ENCODE data around the gene STXBP5L. TPM values are rescaled to one million over a fixed set of nuclear protein-coding genes. Genes with fewer than 3 reads are reported as not detected.
A peak's percentile ranks its signal among the peaks of the same experiment; 100 is the strongest.
"Not testable (repeated sequence)": the region's sequence is repeated elsewhere in the genome, so short reads cannot be mapped to it uniquely, and the experiment has no call there.

The STXBP5L gene
- total and polyA plus RNA-seq, 12 donors, result 0.60 to 8.4 (median 2.1) TPM

DNA sequence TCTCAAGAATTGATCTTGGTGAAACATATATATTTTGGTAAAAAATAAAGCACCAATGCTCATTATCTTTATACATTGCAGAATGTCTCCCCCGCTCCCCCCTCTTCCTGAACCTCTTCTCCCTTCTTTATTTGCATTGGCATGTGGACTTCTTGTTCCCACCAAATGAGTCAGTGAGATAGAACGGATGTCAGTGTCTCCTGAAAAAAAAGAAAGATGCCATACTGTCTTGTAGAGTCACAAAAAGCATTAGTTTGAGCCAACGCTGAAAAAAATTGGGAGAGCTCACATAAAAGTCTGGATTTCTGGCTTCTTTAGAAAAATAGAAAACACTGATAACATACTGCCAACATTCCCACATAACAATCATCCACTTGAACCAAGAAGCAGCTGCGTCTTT lies 32.0 kb upstream of the STXBP5L start:
- intact Hi-C loops (cut with DNase I), result no loop called here
- Histone ChIP-seq H3K36me3 (replicated peaks in 1 of 2) (no peaks in the 10 kb centered on the region), H3K27me3 (no peaks in the 10 kb centered on the region), H3K4me3 (no peak overlapping the region), H3K4me1 (replicated peaks in 1 of 2) (no peaks in the 10 kb centered on the region), H3K27ac (no peak overlapping the region), H3K9me3 (replicated peaks in 1 of 3) (no peaks in the 10 kb centered on the region)
- 45 to 54% (median 49%) methylated on average over 4 of the region's 4 CpGs for WGBS, 4 donors
- no peak for DNase-seq
- TF ChIP-seq, protein P1, sequence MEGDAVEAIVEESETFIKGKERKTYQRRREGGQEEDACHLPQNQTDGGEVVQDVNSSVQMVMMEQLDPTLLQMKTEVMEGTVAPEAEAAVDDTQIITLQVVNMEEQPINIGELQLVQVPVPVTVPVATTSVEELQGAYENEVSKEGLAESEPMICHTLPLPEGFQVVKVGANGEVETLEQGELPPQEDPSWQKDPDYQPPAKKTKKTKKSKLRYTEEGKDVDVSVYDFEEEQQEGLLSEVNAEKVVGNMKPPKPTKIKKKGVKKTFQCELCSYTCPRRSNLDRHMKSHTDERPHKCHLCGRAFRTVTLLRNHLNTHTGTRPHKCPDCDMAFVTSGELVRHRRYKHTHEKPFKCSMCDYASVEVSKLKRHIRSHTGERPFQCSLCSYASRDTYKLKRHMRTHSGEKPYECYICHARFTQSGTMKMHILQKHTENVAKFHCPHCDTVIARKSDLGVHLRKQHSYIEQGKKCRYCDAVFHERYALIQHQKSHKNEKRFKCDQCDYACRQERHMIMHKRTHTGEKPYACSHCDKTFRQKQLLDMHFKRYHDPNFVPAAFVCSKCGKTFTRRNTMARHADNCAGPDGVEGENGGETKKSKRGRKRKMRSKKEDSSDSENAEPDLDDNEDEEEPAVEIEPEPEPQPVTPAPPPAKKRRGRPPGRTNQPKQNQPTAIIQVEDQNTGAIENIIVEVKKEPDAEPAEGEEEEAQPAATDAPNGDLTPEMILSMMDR (IDR thresholded peaks at IDR 0.05), result no peak
- TF ChIP-seq POLR2A (IDR thresholded peaks at IDR 0.05), result no peak

- DNase-seq, result no peak
- Histone ChIP-seq H3K4me3 (no peak overlapping the region), H3K27ac (no peak overlapping the region), H3K36me3 (replicated peaks in 1 of 2) (no peaks in the 10 kb centered on the region), H3K27me3 (no peaks in the 10 kb centered on the region), H3K9me3 (replicated peaks in 1 of 3) (no peaks in the 10 kb centered on the region), H3K4me1 (replicated peaks in 1 of 2) (no peaks in the 10 kb centered on the region)
- TF ChIP-seq, protein P1 (IDR thresholded peaks at IDR 0.05), result no peak
- TF ChIP-seq POLR2A (IDR thresholded peaks at IDR 0.05), result no peak
- WGBS, 4 donors, result 67 to 76% (median 69%) methylated on average over 4 of the region's 4 CpGs
- intact Hi-C loops (cut with DNase I), result no loop called here
Measured at GRCh38 chr3:120879411-120879810, 28.6 kb upstream of the STXBP5L start.

GRCh38 chr3:120892921-120893320 lies 15.1 kb upstream of the STXBP5L start:
- intact Hi-C loops (cut with DNase I), result no loop called here
- no peaks in the 10 kb centered on the region for H3K9me3 ChIP-seq (replicated peaks in 1 of 3)
- TF ChIP-seq, protein P1 (IDR thresholded peaks at IDR 0.05), result no peak
- TF ChIP-seq POLR2A (IDR thresholded peaks at IDR 0.05), result no peak
- H3K4me3 ChIP-seq, result no peak overlapping the region
- no peaks in the 10 kb centered on the region for H3K27me3 ChIP-seq
- no peak for DNase-seq
- H3K27ac ChIP-seq, result no peak overlapping the region
- no peaks in the 10 kb centered on the region for H3K36me3 ChIP-seq (replicated peaks in 1 of 2)
- peaks cover 0 to 8% of the 10 kb centered on the region in 2 donors for H3K4me1 ChIP-seq (replicated peaks in 1 of 2)

DNA sequence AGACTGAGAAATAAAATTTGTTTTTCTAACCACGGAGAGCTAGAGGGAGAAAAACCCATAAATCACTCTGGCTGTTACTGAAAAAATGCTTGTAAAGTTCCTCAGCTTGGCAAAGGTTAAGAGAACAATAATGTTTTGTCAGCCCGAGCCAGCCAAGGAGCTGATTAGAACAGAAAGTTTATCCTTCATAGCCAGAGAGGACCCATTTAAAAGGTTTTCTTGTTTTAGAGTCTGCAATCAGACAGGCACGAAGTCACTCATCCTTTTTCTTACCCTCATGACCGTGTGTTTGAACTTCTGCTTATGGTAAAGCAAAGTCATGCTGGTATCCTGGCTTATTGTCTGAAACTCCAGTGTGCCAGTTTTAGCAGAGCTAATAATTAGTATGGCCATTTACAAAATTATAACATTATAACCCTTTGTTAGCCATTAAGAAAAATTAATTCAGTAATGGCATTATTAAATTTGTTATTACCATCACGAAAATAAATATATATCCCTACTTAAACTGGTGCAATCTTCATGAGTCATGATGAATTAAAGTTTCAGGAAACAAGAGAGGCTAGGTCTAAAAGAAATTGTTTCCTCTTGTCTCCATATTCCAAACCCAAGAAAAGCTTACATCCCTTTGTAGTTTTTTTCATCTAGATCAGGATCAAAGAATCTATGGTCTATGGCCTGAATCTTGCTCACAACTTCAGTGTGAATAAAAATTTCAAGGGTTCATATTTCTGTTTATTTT lies 13.5 kb upstream of the STXBP5L start:
- no peaks in the 10 kb centered on the region for H3K36me3 ChIP-seq (replicated peaks in 1 of 2)
- no peaks in the 10 kb centered on the region for H3K9me3 ChIP-seq (replicated peaks in 1 of 3)
- peak in 5 of 7 donors; percentile 23 to 51 (median 30) for DNase-seq
- no peaks in the 10 kb centered on the region for H3K27me3 ChIP-seq
- intact Hi-C loops (cut with DNase I), result no loop called here
- no peak overlapping the region for H3K4me3 ChIP-seq
- no peak overlapping the region for H3K27ac ChIP-seq
- TF ChIP-seq, protein P1 (IDR thresholded peaks at IDR 0.05), result no peak
- no peak for TF ChIP-seq POLR2A (IDR thresholded peaks at IDR 0.05)
- H3K4me1 ChIP-seq (replicated peaks in 1 of 2), result peaks cover 0 to 8% of the 10 kb centered on the region in 2 donors
- 4 to 11% (median 6%) methylated on average over 5 of the region's 5 CpGs for WGBS, 4 donors

DNA sequence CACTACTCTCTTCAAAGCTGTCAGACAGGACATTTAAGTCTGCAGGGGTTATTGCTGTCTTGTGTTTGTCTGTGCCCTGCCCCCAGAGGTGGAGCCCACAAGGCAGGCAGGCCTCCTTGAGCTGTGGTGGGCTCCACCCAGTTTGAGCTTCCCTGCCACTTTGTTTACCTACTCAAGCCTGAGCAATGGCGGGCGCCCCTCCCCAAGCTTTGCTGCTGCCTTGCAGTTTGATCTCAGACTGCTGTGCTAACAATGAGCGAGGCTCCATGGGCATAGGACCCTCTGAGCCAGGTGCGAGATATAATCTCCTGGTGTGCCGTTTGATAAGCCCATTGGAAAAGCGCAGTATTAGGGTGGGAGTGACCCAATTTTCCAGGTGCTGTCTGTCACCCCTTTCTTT lies 6.3 kb upstream of the STXBP5L start:
- WGBS, 4 donors, result 87 to 100% (median 90%) methylated on average over 5 to 6 of the region's 6 CpGs
- H3K9me3 ChIP-seq (replicated peaks in 1 of 3); DNase-seq; intact Hi-C loops (cut with DNase I); H3K4me3 ChIP-seq; H3K4me1 ChIP-seq (replicated peaks in 1 of 2); H3K27me3 ChIP-seq; H3K27ac ChIP-seq; H3K36me3 ChIP-seq (replicated peaks in 1 of 2): not testable (repeated sequence)
